ENCODE results near the gene CTSZ.

GRCh38 chr20:58975353-58975752 is 31.7 kb downstream of the CTSZ start:
- TF ChIP-seq, protein P1, sequence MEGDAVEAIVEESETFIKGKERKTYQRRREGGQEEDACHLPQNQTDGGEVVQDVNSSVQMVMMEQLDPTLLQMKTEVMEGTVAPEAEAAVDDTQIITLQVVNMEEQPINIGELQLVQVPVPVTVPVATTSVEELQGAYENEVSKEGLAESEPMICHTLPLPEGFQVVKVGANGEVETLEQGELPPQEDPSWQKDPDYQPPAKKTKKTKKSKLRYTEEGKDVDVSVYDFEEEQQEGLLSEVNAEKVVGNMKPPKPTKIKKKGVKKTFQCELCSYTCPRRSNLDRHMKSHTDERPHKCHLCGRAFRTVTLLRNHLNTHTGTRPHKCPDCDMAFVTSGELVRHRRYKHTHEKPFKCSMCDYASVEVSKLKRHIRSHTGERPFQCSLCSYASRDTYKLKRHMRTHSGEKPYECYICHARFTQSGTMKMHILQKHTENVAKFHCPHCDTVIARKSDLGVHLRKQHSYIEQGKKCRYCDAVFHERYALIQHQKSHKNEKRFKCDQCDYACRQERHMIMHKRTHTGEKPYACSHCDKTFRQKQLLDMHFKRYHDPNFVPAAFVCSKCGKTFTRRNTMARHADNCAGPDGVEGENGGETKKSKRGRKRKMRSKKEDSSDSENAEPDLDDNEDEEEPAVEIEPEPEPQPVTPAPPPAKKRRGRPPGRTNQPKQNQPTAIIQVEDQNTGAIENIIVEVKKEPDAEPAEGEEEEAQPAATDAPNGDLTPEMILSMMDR (IDR thresholded peaks at IDR 0.05; ENCODE audit: low read depth, low read length) = no peak
- TF ChIP-seq EZH2phosphoT487 (IDR thresholded peaks at IDR 0.05; ENCODE audit: low read depth) = no peak

All from OCI-LY3 (cell line).